Stomach (tissue), 4 donors: ENCODE results near the gene SRP68.

Experiments
- CTCF ChIP-seq, 7 experiments: fragments of 450-650 bp in 4 of 7; fragments of 200-600 bp in 3 of 7; sonication (generic) in 3 of 7; IDR thresholded peaks; one replicate each; pipeline ENCODE4 v1.5.1; 2016 to 2019; ENCODE audit warnings: antibody characterized with exemption in 7 of 7, control low read depth in 2 of 7, mild to moderate bottlenecking in 1 of 7
- EP300 ChIP-seq: sonication (generic); formaldehyde crosslinking; IDR thresholded peaks from one replicate; pipeline ENCODE4 v1.6.1; 2017; ENCODE audit warnings: antibody characterized with exemption
- POLR2A ChIP-seq, 4 donors: fragments of 450-650 bp; IDR thresholded peaks; one replicate each; pipeline ENCODE4 v1.6.1; 2016; ENCODE audit warnings: antibody characterized with exemption in 4 of 4, control low read depth in 2 of 4, mild to moderate bottlenecking in 1 of 4, moderate library complexity in 1 of 4
- POLR2AphosphoS5 ChIP-seq, 3 donors: sonication (generic); formaldehyde crosslinking; IDR thresholded peaks; one replicate each; pipeline ENCODE4 v1.6.1; 2016; ENCODE audit warnings: antibody characterized with exemption in 3 of 3

- no peak for TF ChIP-seq EP300
- no peak for TF ChIP-seq CTCF (IDR thresholded peaks at IDR 0.05)
- TF ChIP-seq POLR2AphosphoS5 (IDR thresholded peaks at IDR 0.05), result no peak
- TF ChIP-seq POLR2A (IDR thresholded peaks at IDR 0.05), result no peak
Measured at GRCh38 chr17:76089680-76090516, 17.6 kb upstream of the SRP68 start.
